IMR-90 (cell line): ENCODE measurements around the gene OSBPL1A. TPM values are rescaled to one million over a fixed set of nuclear protein-coding genes. Genes with fewer than 3 reads are reported as not detected.

Experiments used
- ATAC-seq: fragments of 200-7000 bp; cut with Tn5 transposase; 2 replicates; pipeline ENCODE4 v1.9.1; 2020; ENCODE audit warnings: low read depth, mild to moderate bottlenecking, moderate library complexity
- BruUV-seq: library from RNA; stranded (reverse); fragments of 400-500 nt; replicated peaks from 2 replicates; lab custom pipeline; 2021; lab: Mats Ljungman, UMichigan
- CTCF ChIA-PET: fragments of 300-600 bp; formaldehyde crosslinking; extraction: SDS; loops from one replicate; lab custom pipeline; 2021; ENCODE audit warnings: antibody characterized with exemption; lab: Yijun Ruan, JAX
- POLR2A ChIA-PET: fragments of 300-600 bp; sonication (Branson Sonifier 250); formaldehyde crosslinking; loops from one replicate; lab custom pipeline; 2022; ENCODE audit warnings: antibody characterized with exemption; ENCODE audit not compliant: unreplicated experiment; lab: Charles Lee
- DNase-seq: peaks from one replicate; pipeline ENCODE4 v3.0.0; 2013
- H2AFZ ChIP-seq: replicated peaks from 2 replicates; pipeline ENCODE3; 2013; ENCODE audit warnings: low read length, mild to moderate bottlenecking; ENCODE audit not compliant: poor library complexity
- H2AK5ac ChIP-seq: 2 replicates; pipeline ENCODE4 v1.6.1; 2013; ENCODE audit warnings: low read depth, low read length, inconsistent platforms
- H2AK9ac ChIP-seq: replicated peaks from 2 replicates; pipeline ENCODE3; 2013; ENCODE audit warnings: mild to moderate bottlenecking, low read depth, low read length, moderate library complexity; ENCODE audit not compliant: poor library complexity
- H2BK120ac ChIP-seq: 2 replicates; pipeline ENCODE4 v1.6.1; 2013; ENCODE audit warnings: low read depth, low read length, inconsistent platforms
- H2BK15ac ChIP-seq: 3 replicates; pipeline ENCODE4 v1.6.1; 2013; ENCODE audit warnings: low read depth, low read length, inconsistent platforms
- H2BK20ac ChIP-seq: 2 replicates; pipeline ENCODE4 v1.6.1; 2013; ENCODE audit warnings: low read depth, mild to moderate bottlenecking, inconsistent platforms, low read length, moderate library complexity
- H2BK5ac ChIP-seq: 2 replicates; pipeline ENCODE4 v1.6.1; 2013; ENCODE audit warnings: mild to moderate bottlenecking, low read depth, low read length, inconsistent platforms; ENCODE audit not compliant: poor library complexity, severe bottlenecking
- H3K14ac ChIP-seq: replicated peaks from 2 replicates; pipeline ENCODE4 v1.6.1; 2013; ENCODE audit warnings: low read depth, low read length, inconsistent platforms
- H3K18ac ChIP-seq: 2 replicates; pipeline ENCODE4 v1.6.1; 2013; ENCODE audit warnings: low read depth, low read length, control low read depth
- H3K23ac ChIP-seq: 2 replicates; pipeline ENCODE4 v1.6.1; 2013; ENCODE audit warnings: low read depth, low read length, inconsistent platforms
- H3K27ac ChIP-seq: 2 replicates; pipeline ENCODE4 v1.5.1; 2013; ENCODE audit warnings: mild to moderate bottlenecking, control low read depth, low read length; ENCODE audit not compliant: insufficient read depth
- H3K27me3 ChIP-seq: 2 replicates; pipeline ENCODE4 v1.6.1; 2013; ENCODE audit warnings: low read length; ENCODE audit not compliant: control insufficient read depth, insufficient read depth
- H3K36me3 ChIP-seq: 2 replicates; pipeline ENCODE4 v1.6.1; 2013; ENCODE audit warnings: low read length, mixed read lengths; ENCODE audit not compliant: control insufficient read depth, insufficient read depth
- H3K4ac ChIP-seq: 2 replicates; pipeline ENCODE4 v1.6.1; 2013; ENCODE audit warnings: low read depth, low read length, inconsistent platforms
- H3K4me1 ChIP-seq: 2 replicates; pipeline ENCODE4 v1.6.1; 2013; ENCODE audit warnings: low read length, mixed read lengths; ENCODE audit not compliant: control insufficient read depth, insufficient read depth
- H3K4me2 ChIP-seq: 2 replicates; pipeline ENCODE4 v1.6.1; 2013; ENCODE audit warnings: low read depth, mild to moderate bottlenecking, control low read depth, low read length, moderate library complexity
- H3K4me3 ChIP-seq: 2 replicates; pipeline ENCODE4 v1.5.1; 2013; ENCODE audit warnings: low read depth, mild to moderate bottlenecking, control low read depth, low read length, moderate library complexity; ENCODE audit not compliant: insufficient read depth
- H3K56ac ChIP-seq: 2 replicates; pipeline ENCODE4 v1.6.1; 2013; ENCODE audit warnings: low read length, inconsistent platforms; ENCODE audit not compliant: insufficient read depth; ENCODE audit errors: extremely low read depth
- H3K79me1 ChIP-seq, 2 experiments: 2 replicates each; pipeline ENCODE4 v1.6.1; 2013; ENCODE audit warnings: low read length in 2 of 2, inconsistent platforms in 1 of 2, low read depth in 1 of 2
- H3K9ac ChIP-seq: 2 replicates; pipeline ENCODE4 v1.6.1; 2013; ENCODE audit warnings: low read depth, low read length, control low read depth
- H3K9me1 ChIP-seq: 2 replicates; pipeline ENCODE4 v1.6.1; 2013; ENCODE audit warnings: low read length, inconsistent platforms; ENCODE audit not compliant: insufficient read depth
- H3K9me3 ChIP-seq: 2 replicates; pipeline ENCODE4 v1.6.1; 2013; ENCODE audit warnings: low read length; ENCODE audit not compliant: control insufficient read depth, insufficient read depth
- H4K20me1 ChIP-seq: 2 replicates; pipeline ENCODE4 v1.6.1; 2013; ENCODE audit warnings: low read length, inconsistent platforms; ENCODE audit not compliant: insufficient read depth
- H4K5ac ChIP-seq: 2 replicates; pipeline ENCODE4 v1.6.1; 2013; ENCODE audit warnings: mild to moderate bottlenecking, low read depth, low read length, control low read depth
- H4K8ac ChIP-seq, 2 experiments: 2 replicates each; pipeline ENCODE4 v1.6.1; 2013; ENCODE audit warnings: low read depth in 2 of 2, low read length in 2 of 2, control low read depth in 1 of 2, inconsistent platforms in 1 of 2
- H4K91ac ChIP-seq: 2 replicates; pipeline ENCODE4 v1.6.1; 2013; ENCODE audit warnings: low read depth, low read length, inconsistent platforms; ENCODE audit not compliant: insufficient read depth
- BHLHE40 ChIP-seq: fragments of 150-350 bp; IDR thresholded peaks from 2 replicates; pipeline ENCODE4 v1.6.1; 2016; ENCODE audit warnings: mild to moderate bottlenecking, low read depth, low read length
- CHD1 ChIP-seq: IDR thresholded peaks from 2 replicates; pipeline ENCODE4 v1.6.1; 2012; ENCODE audit warnings: low read depth, low read length, improper control_type of control experiment
- CTCF ChIP-seq: conservative IDR thresholded peaks from 2 replicates; pipeline ENCODE4 v1.5.1; 2012; ENCODE audit warnings: mild to moderate bottlenecking, low read depth, low read length, improper control_type of control experiment
- FOS ChIP-seq: fragments of 150-350 bp; IDR thresholded peaks from 2 replicates; pipeline ENCODE4 v1.6.1; 2016; ENCODE audit warnings: low read depth, low read length
- MAZ ChIP-seq: IDR thresholded peaks from 2 replicates; pipeline ENCODE4 v1.6.1; 2012; ENCODE audit warnings: low read depth, mild to moderate bottlenecking, low read length, improper control_type of control experiment, moderate library complexity, borderline replicate concordance
- NFE2L2 ChIP-seq: fragments of 150-350 bp; IDR thresholded peaks from 2 replicates; pipeline ENCODE4 v1.6.1; 2016; ENCODE audit warnings: low read depth, mild to moderate bottlenecking, low read length
- POLR2A ChIP-seq: IDR thresholded peaks from 2 replicates; pipeline ENCODE4 v1.6.1; 2012; ENCODE audit warnings: mild to moderate bottlenecking, low read depth, low read length
- RFX5 ChIP-seq: IDR thresholded peaks from 2 replicates; pipeline ENCODE4 v1.8.0; 2012; ENCODE audit warnings: low read depth, mild to moderate bottlenecking, low read length, moderate library complexity
- SMC3 ChIP-seq: fragments of 150-350 bp; IDR thresholded peaks from 2 replicates; pipeline ENCODE4 v1.6.1; 2016; ENCODE audit warnings: low read depth, mild to moderate bottlenecking, antibody characterized with exemption, low read length, moderate library complexity
- WGBS, 2 experiments: methylation state at CpG; one replicate each; pipeline versions ENCODE4 v1.1.5 to v1.1.7; 2013; ENCODE audit warnings: missing lambda C conversion rate in 2 of 2; ENCODE audit not compliant: insufficient read length in 1 of 2; ENCODE audit errors: extremely low coverage in 2 of 2; 5-methylcytosine and 5-hydroxymethylcytosine counted together
- dilution Hi-C: fragments of 300-500 bp; cut with HindIII; formaldehyde crosslinking; loops from one replicate; pipeline ENCODE4 v1.14.3; 2018; ENCODE audit warnings: low sequenced_read_pairs; ENCODE audit not compliant: unreplicated experiment
- in situ Hi-C: fragments of 300-500 bp; cut with MboI; formaldehyde crosslinking; loops from 3 replicates; pipeline ENCODE4 v1.14.3; 2019; ENCODE audit warnings: low sequenced_read_pairs, inconsistent platforms, mixed read lengths
- intact Hi-C: fragments of 100-400 bp; cut with micrococcal nuclease; formaldehyde crosslinking; loops from 2 replicates; pipeline ENCODE4 v1.10.0; 2022
- polyA plus RNA-seq, 3 experiments: library from polyadenylated mRNA; depleted of rRNA; stranded (reverse); fragments of >200 nt; gene quantifications; 2 replicates each; pipeline ENCODE4 v1.2.3, GENCODE V29; 2012; ENCODE audit warnings: low replicate concordance in 1 of 3
- total RNA-seq: library from RNA; depleted of rRNA; stranded (reverse); fragments of >200 nt; gene quantifications from 2 replicates; pipeline ENCODE4 v1.2.3, GENCODE V29; 2012

Gene OSBPL1A
- total and polyA plus RNA-seq, 2 of the 4 experiments (the other 2 are of a cell fraction): 29.4 to 70.4 TPM

GRCh38 chr18:24326211-24326610 is 71.4 kb downstream of the OSBPL1A start:
- no peak overlapping the region for H3K14ac ChIP-seq
- intact Hi-C loops (no loop called here), dilution Hi-C loops (no loop called here), in situ Hi-C loops (no loop called here)
- no peak overlapping the region for H2AFZ ChIP-seq
- no peak overlapping the region for H4K5ac ChIP-seq
- no peaks in the 10 kb centered on the region for H3K9me1 ChIP-seq
- H2BK5ac ChIP-seq: no peak overlapping the region
- no peaks in the 10 kb centered on the region for H3K79me1 ChIP-seq
- no peak overlapping the region for H3K4me3 ChIP-seq
- no peaks in the 10 kb centered on the region for H3K36me3 ChIP-seq
- H2AK5ac ChIP-seq: peak overlapping the region; percentile 54; the same call in 1 of the 2 replicates
- no peak overlapping the region for H3K56ac ChIP-seq
- no peak overlapping the region for H3K9ac ChIP-seq
- no peak overlapping the region for H4K8ac ChIP-seq
- ATAC-seq (no peak), DNase-seq (no peak)
- no TSS peak for BruUV-seq
- H3K23ac ChIP-seq: no peak overlapping the region
- H3K4me2 ChIP-seq: no peak overlapping the region
- H3K4ac ChIP-seq: no peak overlapping the region
- H3K9me3 ChIP-seq: no peaks in the 10 kb centered on the region
- TF ChIP-seq RFX5 (no peak), CHD1 (no peak), POLR2A (no peak), CTCF (no peak), FOS (no peak), BHLHE40 (no peak), NFE2L2 (no peak), MAZ (no peak), SMC3 (no peak)
- CTCF ChIA-PET: no interaction called here
- no peak overlapping the region for H3K18ac ChIP-seq
- no peak overlapping the region for H2BK15ac ChIP-seq
- WGBS, 2 experiments: no CpG with 5 or more reads among the region's 3 CpGs
- no peaks in the 10 kb centered on the region for H3K27me3 ChIP-seq
- no peaks in the 10 kb centered on the region for H3K4me1 ChIP-seq
- no peaks in the 10 kb centered on the region for H4K20me1 ChIP-seq
- H2BK20ac ChIP-seq: no peak overlapping the region
- POLR2A ChIA-PET: no interaction called here
- H3K27ac ChIP-seq: no peak overlapping the region
- no peak overlapping the region for H2AK9ac ChIP-seq
- no peak overlapping the region for H4K91ac ChIP-seq
- no peak overlapping the region for H2BK120ac ChIP-seq
